PFSK-1 (cell line): ENCODE results near the gene KRTAP20-4.

ENCODE experiments used
- FOXP2 ChIP-seq: optimal IDR thresholded peaks from 2 replicates; pipeline ENCODE3; 2011; ENCODE audit warnings: borderline replicate concordance, control low read depth, inconsistent platforms; ENCODE audit not compliant: insufficient read depth; ENCODE audit errors: extremely low read length, extremely low read depth
- POLR2AphosphoS5 ChIP-seq: IDR thresholded peaks from 2 replicates; pipeline ENCODE4 v1.6.1; 2012; ENCODE audit warnings: low read depth, mild to moderate bottlenecking, control low read depth, low read length, moderate library complexity
- REST ChIP-seq, 2 experiments: IDR thresholded peaks; 2 replicates each; pipeline versions ENCODE4 v1.6.1 to v1.8.0; 2011 to 2012; ENCODE audit warnings: low read depth in 2 of 2, low read length in 2 of 2, control low read depth in 1 of 2, inconsistent platforms in 1 of 2, mild to moderate bottlenecking in 1 of 2, moderate library complexity in 1 of 2; ENCODE audit not compliant: insufficient read depth in 1 of 2
- SIN3A ChIP-seq: IDR thresholded peaks from 2 replicates; pipeline ENCODE4 v1.6.1; 2012; ENCODE audit warnings: mild to moderate bottlenecking, low read length, moderate library complexity, borderline replicate concordance; ENCODE audit not compliant: insufficient read depth
- TAF1 ChIP-seq: IDR thresholded peaks from 2 replicates; pipeline ENCODE4 v1.6.1; 2012; ENCODE audit warnings: low read length, control low read depth, borderline replicate concordance; ENCODE audit not compliant: insufficient read depth

Gene KRTAP20-4

GRCh38 chr21:30623362-30623761 lies 2.9 kb downstream of the KRTAP20-4 start:
- TF ChIP-seq SIN3A = no peak
- TF ChIP-seq REST (IDR thresholded peaks at IDR 0.05; ENCODE audit: insufficient read depth in 1 of 2, low read depth in 2 of 2, low read length in 2 of 2) = no peak
- no peak for TF ChIP-seq POLR2AphosphoS5
- TF ChIP-seq TAF1 = no peak
- no peak for TF ChIP-seq FOXP2

- TF ChIP-seq FOXP2 = no peak
- no peak for TF ChIP-seq TAF1
- no peak for TF ChIP-seq POLR2AphosphoS5
- TF ChIP-seq SIN3A = no peak
- no peak for TF ChIP-seq REST (IDR thresholded peaks at IDR 0.05; ENCODE audit: insufficient read depth in 1 of 2, low read depth in 2 of 2, low read length in 2 of 2)
Observed at GRCh38 chr21:30625449-30626165, 5.2 kb downstream of the KRTAP20-4 start.

- TF ChIP-seq REST (IDR thresholded peaks at IDR 0.05; ENCODE audit: insufficient read depth in 1 of 2, low read depth in 2 of 2, low read length in 2 of 2) (peak in 1 of 2 experiments; percentile 76; a peak in 2 of 4 replicates), SIN3A (no peak), POLR2AphosphoS5 (no peak)
Observed at GRCh38 chr21:30628109-30628508, 7.7 kb downstream of the KRTAP20-4 start.

- TF ChIP-seq TAF1 (no peak), SIN3A (no peak), FOXP2 (no peak), POLR2AphosphoS5 (no peak), REST (IDR thresholded peaks at IDR 0.05; ENCODE audit: insufficient read depth in 1 of 2, low read depth in 2 of 2, low read length in 2 of 2) (no peak)
Observed at GRCh38 chr21:30629200-30629599, 8.8 kb downstream of the KRTAP20-4 start.

- TF ChIP-seq TAF1 (no peak), SIN3A (no peak)
Observed at GRCh38 chr21:30634906-30635305, 14.5 kb downstream of the KRTAP20-4 start, which contains the start of gene KRTAP20-2. TSS of gene KRTAP20-2 (plus strand) at chr21:30635206. CDS start at chr21:30635264, 58 bp downstream.
